Liver (tissue), 9 donors: ENCODE measurements around the gene SARDH. TPM values are rescaled to one million over a fixed set of nuclear protein-coding genes. Genes with fewer than 3 reads are reported as not detected.

Experiments used
- DNase-seq: peaks from one replicate; pipeline ENCODE4 v3.0.0-alpha.2; 2017; ENCODE audit warnings: low spot score
- H3K27ac ChIP-seq, 2 donors: one replicate each; pipeline ENCODE4 v1.7.0; 2013; ENCODE audit warnings: inconsistent platforms in 2 of 2, low read length in 2 of 2, control low read depth in 1 of 2, low read depth in 1 of 2, mild to moderate bottlenecking in 1 of 2
- H3K27me3 ChIP-seq, 4 donors: one replicate each; pipeline versions ENCODE4 v1.6.1 to v1.7.0; 2013; ENCODE audit warnings: low read length in 3 of 4, inconsistent platforms in 1 of 4, mild to moderate bottlenecking in 1 of 4, moderate library complexity in 1 of 4; ENCODE audit not compliant: control insufficient read depth in 4 of 4, insufficient read depth in 4 of 4
- H3K36me3 ChIP-seq, 4 donors: one replicate each; pipeline versions ENCODE4 v1.6.1 to v1.7.0; 2013; ENCODE audit warnings: low read length in 3 of 4, mild to moderate bottlenecking in 3 of 4, low read depth in 1 of 4, moderate library complexity in 1 of 4; ENCODE audit not compliant: control insufficient read depth in 4 of 4, insufficient read depth in 3 of 4
- H3K4me1 ChIP-seq, 4 donors: one replicate each; pipeline versions ENCODE4 v1.6.1 to v1.7.0; 2013; ENCODE audit warnings: low read length in 3 of 4, mild to moderate bottlenecking in 3 of 4, moderate library complexity in 1 of 4; ENCODE audit not compliant: control insufficient read depth in 4 of 4, insufficient read depth in 4 of 4
- H3K4me3 ChIP-seq, 3 donors: one replicate each; pipeline versions ENCODE4 v1.6.1 to v1.7.0; 2013; ENCODE audit warnings: low read length in 3 of 3, control low read depth in 1 of 3, low read depth in 1 of 3, mild to moderate bottlenecking in 1 of 3
- H3K9ac ChIP-seq, 2 donors: one replicate each; pipeline ENCODE4 v1.7.0; 2013; ENCODE audit warnings: low read length in 2 of 2, mild to moderate bottlenecking in 2 of 2, moderate library complexity in 2 of 2, control low read depth in 1 of 2, low read depth in 1 of 2
- H3K9me3 ChIP-seq, 4 donors: one replicate each; pipeline versions ENCODE4 v1.6.1 to v1.7.0; 2013; ENCODE audit warnings: low read length in 3 of 4; ENCODE audit not compliant: control insufficient read depth in 4 of 4
- EGR1 ChIP-seq, 2 donors: IDR thresholded peaks; 2 replicates each; pipeline ENCODE4 v1.6.1; 2016 to 2018; ENCODE audit warnings: antibody characterized with exemption in 2 of 2, low read depth in 2 of 2
- FOXA1 ChIP-seq: IDR thresholded peaks from 2 replicates; pipeline ENCODE4 v1.6.1; 2016; ENCODE audit warnings: antibody characterized with exemption
- FOXA2 ChIP-seq: IDR thresholded peaks from 2 replicates; pipeline ENCODE4 v1.6.1; 2016; ENCODE audit warnings: antibody characterized with exemption
- GABPA ChIP-seq, 2 donors: IDR thresholded peaks in 1 of 2; conservative IDR thresholded peaks in 1 of 2; 2 replicates each; pipeline ENCODE4 v1.6.1; 2016; ENCODE audit warnings: antibody characterized with exemption in 2 of 2, mild to moderate bottlenecking in 1 of 2, moderate library complexity in 1 of 2
- HNF4A ChIP-seq, 2 donors: conservative IDR thresholded peaks; 2 replicates each; pipeline ENCODE4 v1.6.1; 2016; ENCODE audit warnings: antibody characterized with exemption in 2 of 2, mild to moderate bottlenecking in 2 of 2
- HNF4G ChIP-seq: IDR thresholded peaks from 2 replicates; pipeline ENCODE4 v1.6.1; 2016; ENCODE audit warnings: antibody characterized with exemption
- JUND ChIP-seq, 2 donors: IDR thresholded peaks; 2 replicates each; pipeline ENCODE4 v1.6.1; 2016; ENCODE audit warnings: antibody characterized with exemption in 2 of 2
- NR2F2 ChIP-seq: IDR thresholded peaks from 2 replicates; pipeline ENCODE4 v1.6.1; 2016; ENCODE audit warnings: antibody characterized with exemption
- RAD21 ChIP-seq, 2 donors: IDR thresholded peaks; 2 replicates each; pipeline ENCODE4 v1.6.1; 2016; ENCODE audit warnings: antibody characterized with exemption in 2 of 2, mild to moderate bottlenecking in 2 of 2
- RXRA ChIP-seq, 2 donors: IDR thresholded peaks; 2 replicates each; pipeline ENCODE4 v1.6.1; 2017 to 2018; ENCODE audit warnings: antibody characterized with exemption in 2 of 2, mild to moderate bottlenecking in 1 of 2
- SP1 ChIP-seq: IDR thresholded peaks from 2 replicates; pipeline ENCODE4 v1.6.1; 2018; ENCODE audit warnings: antibody characterized with exemption, mild to moderate bottlenecking
- TAF1 ChIP-seq: conservative IDR thresholded peaks from 2 replicates; pipeline ENCODE4 v1.6.1; 2016; ENCODE audit warnings: antibody characterized with exemption, mild to moderate bottlenecking
- YY1 ChIP-seq: IDR thresholded peaks from 2 replicates; pipeline ENCODE4 v1.6.1; 2016; ENCODE audit warnings: antibody characterized with exemption, mild to moderate bottlenecking
- WGBS: extraction: QIAGEN DNeasy Blood & Tissue Kit; methylation state at CpG from one replicate; pipeline ENCODE4 v1.1.7; 2013; 5-methylcytosine and 5-hydroxymethylcytosine counted together
- polyA plus RNA-seq, 2 donors: library from polyadenylated mRNA; stranded (reverse) in 1 of 2; unstranded in 1 of 2; fragments of 200-250 nt in 1 of 2; fragments of >200 nt in 1 of 2; fragmentation: Nextera tagmentation in 1 of 2; extraction: Ambion mirVana in 1 of 2; gene quantifications; one replicate each; pipeline versions ENCODE4 v1.2.1 to v1.2.3, GENCODE V29; 2013 to 2015
- total RNA-seq, 2 donors: library from RNA; depleted of rRNA; stranded (reverse); fragments of >200 nt; gene quantifications; one replicate each; pipeline ENCODE4 v1.2.3, GENCODE V29; 2014
- TF ChIP-seq, protein P1 (sequence below): IDR thresholded peaks from 2 replicates; pipeline ENCODE4 v1.6.1; 2016; ENCODE audit warnings: antibody characterized with exemption
- TF ChIP-seq, protein P2 (sequence below): IDR thresholded peaks from 2 replicates; pipeline ENCODE4 v1.6.1; 2016; ENCODE audit warnings: antibody characterized with exemption
- TF ChIP-seq, protein P3 (sequence below): IDR thresholded peaks from 2 replicates; pipeline ENCODE4 v1.6.1; 2016; ENCODE audit warnings: antibody characterized with exemption
- TF ChIP-seq, protein P4 (sequence below): fragments of 150-350 bp; IDR thresholded peaks from 2 replicates; pipeline ENCODE4 v1.5.1; 2017; ENCODE audit warnings: improper control_type of control experiment, low read depth, low read length; ENCODE audit not compliant: missing input control
- TF ChIP-seq, protein P5 (sequence below): IDR thresholded peaks from 2 replicates; pipeline ENCODE4 v1.6.1; 2016; ENCODE audit warnings: antibody characterized with exemption, mild to moderate bottlenecking
- donor health status: healthy.
- donor health status: healthy.
- donor health status: healthy.
- donor health status: healthy.
- donor health status: healthy.

Gene SARDH
- total and polyA plus RNA-seq, 4 donors = 53.7 to 291 (median 63.4) TPM

DNA sequence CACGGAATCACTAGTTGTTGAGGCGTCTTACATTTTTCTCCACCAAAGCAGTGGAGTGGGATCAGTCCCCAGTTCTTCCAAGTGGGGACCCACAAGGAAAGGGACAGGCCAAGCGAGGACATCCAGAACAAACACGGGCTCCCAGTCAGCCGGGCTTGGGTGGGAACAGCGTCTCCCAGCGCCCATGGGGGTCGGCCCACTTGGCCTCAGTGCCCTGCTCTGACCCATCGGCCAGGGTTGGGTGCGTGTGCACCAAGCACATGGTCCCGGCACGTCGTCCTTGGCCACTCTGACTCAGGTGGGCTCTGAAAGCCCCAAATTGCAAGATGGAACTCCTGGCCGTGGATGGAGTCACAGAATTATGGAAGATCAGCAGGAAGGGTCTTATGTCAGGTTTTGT is 64.1 kb downstream of the SARDH start:
- Histone ChIP-seq H3K9me3 (no peaks in the 10 kb centered on the region), H3K27ac (no peak overlapping the region), H3K4me3 (no peak overlapping the region), H3K36me3 (peaks cover 6 to 47% (median 18%) of the 10 kb centered on the region in 4 donors), H3K27me3 (no peaks in the 10 kb centered on the region), H3K9ac (no peak overlapping the region), H3K4me1 (no peaks in the 10 kb centered on the region)
- DNase-seq = no peak
- WGBS = 97% methylated on average over 14 of the region's 14 CpGs
- TF ChIP-seq GABPA (IDR thresholded peaks at IDR 0.05 in 1 of 2, conservative IDR thresholded peaks at IDR 0.05 in 1 of 2) (no peak), FOXA2 (no peak), FOXA1 (no peak), JUND (IDR thresholded peaks at IDR 0.05) (no peak), EGR1 (IDR thresholded peaks at IDR 0.05; ENCODE audit: low read depth in 2 of 2) (no peak), HNF4G (no peak), HNF4A (conservative IDR thresholded peaks at IDR 0.05) (no peak), RAD21 (IDR thresholded peaks at IDR 0.05) (no peak), YY1 (no peak), NR2F2 (no peak), SP1 (no peak)
- TF ChIP-seq, protein P1, sequence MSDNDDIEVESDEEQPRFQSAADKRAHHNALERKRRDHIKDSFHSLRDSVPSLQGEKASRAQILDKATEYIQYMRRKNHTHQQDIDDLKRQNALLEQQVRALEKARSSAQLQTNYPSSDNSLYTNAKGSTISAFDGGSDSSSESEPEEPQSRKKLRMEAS = no peak
- TF ChIP-seq, protein P2, sequence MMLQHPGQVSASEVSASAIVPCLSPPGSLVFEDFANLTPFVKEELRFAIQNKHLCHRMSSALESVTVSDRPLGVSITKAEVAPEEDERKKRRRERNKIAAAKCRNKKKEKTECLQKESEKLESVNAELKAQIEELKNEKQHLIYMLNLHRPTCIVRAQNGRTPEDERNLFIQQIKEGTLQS = no peak
- TF ChIP-seq, protein P3, sequence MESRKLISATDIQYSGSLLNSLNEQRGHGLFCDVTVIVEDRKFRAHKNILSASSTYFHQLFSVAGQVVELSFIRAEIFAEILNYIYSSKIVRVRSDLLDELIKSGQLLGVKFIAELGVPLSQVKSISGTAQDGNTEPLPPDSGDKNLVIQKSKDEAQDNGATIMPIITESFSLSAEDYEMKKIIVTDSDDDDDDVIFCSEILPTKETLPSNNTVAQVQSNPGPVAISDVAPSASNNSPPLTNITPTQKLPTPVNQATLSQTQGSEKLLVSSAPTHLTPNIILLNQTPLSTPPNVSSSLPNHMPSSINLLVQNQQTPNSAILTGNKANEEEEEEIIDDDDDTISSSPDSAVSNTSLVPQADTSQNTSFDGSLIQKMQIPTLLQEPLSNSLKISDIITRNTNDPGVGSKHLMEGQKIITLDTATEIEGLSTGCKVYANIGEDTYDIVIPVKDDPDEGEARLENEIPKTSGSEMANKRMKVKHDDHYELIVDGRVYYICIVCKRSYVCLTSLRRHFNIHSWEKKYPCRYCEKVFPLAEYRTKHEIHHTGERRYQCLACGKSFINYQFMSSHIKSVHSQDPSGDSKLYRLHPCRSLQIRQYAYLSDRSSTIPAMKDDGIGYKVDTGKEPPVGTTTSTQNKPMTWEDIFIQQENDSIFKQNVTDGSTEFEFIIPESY = no peak
- TF ChIP-seq, protein P4, sequence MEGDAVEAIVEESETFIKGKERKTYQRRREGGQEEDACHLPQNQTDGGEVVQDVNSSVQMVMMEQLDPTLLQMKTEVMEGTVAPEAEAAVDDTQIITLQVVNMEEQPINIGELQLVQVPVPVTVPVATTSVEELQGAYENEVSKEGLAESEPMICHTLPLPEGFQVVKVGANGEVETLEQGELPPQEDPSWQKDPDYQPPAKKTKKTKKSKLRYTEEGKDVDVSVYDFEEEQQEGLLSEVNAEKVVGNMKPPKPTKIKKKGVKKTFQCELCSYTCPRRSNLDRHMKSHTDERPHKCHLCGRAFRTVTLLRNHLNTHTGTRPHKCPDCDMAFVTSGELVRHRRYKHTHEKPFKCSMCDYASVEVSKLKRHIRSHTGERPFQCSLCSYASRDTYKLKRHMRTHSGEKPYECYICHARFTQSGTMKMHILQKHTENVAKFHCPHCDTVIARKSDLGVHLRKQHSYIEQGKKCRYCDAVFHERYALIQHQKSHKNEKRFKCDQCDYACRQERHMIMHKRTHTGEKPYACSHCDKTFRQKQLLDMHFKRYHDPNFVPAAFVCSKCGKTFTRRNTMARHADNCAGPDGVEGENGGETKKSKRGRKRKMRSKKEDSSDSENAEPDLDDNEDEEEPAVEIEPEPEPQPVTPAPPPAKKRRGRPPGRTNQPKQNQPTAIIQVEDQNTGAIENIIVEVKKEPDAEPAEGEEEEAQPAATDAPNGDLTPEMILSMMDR = no peak
- TF ChIP-seq, protein P5, sequence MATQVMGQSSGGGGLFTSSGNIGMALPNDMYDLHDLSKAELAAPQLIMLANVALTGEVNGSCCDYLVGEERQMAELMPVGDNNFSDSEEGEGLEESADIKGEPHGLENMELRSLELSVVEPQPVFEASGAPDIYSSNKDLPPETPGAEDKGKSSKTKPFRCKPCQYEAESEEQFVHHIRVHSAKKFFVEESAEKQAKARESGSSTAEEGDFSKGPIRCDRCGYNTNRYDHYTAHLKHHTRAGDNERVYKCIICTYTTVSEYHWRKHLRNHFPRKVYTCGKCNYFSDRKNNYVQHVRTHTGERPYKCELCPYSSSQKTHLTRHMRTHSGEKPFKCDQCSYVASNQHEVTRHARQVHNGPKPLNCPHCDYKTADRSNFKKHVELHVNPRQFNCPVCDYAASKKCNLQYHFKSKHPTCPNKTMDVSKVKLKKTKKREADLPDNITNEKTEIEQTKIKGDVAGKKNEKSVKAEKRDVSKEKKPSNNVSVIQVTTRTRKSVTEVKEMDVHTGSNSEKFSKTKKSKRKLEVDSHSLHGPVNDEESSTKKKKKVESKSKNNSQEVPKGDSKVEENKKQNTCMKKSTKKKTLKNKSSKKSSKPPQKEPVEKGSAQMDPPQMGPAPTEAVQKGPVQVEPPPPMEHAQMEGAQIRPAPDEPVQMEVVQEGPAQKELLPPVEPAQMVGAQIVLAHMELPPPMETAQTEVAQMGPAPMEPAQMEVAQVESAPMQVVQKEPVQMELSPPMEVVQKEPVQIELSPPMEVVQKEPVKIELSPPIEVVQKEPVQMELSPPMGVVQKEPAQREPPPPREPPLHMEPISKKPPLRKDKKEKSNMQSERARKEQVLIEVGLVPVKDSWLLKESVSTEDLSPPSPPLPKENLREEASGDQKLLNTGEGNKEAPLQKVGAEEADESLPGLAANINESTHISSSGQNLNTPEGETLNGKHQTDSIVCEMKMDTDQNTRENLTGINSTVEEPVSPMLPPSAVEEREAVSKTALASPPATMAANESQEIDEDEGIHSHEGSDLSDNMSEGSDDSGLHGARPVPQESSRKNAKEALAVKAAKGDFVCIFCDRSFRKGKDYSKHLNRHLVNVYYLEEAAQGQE = no peak

DNA sequence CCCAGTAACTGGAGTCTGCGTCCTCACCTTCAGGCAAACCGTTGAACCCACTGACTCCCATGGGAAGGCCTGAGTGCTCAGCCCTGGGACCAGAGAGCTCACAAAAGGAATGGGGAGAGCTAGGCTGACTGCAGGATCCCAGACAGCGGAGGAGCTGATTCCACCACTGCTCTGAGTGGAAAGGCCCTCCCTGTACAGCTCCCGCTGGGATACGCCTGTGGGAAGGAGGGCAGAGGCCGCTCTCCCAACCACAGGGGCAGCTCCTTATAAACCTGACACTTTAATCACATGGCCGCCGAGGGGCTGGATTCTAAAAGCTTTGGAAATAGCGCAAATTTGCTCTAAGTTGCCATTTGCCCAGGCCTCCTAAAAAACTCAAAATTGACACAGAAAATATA is 64.9 kb downstream of the SARDH start:
- Histone ChIP-seq H3K9me3 (no peaks in the 10 kb centered on the region), H3K27me3 (no peaks in the 10 kb centered on the region), H3K9ac (no peak overlapping the region), H3K27ac (no peak overlapping the region), H3K4me3 (no peak overlapping the region), H3K4me1 (no peaks in the 10 kb centered on the region), H3K36me3 (peaks cover 5 to 45% (median 17%) of the 10 kb centered on the region in 4 donors)
- WGBS = 89% methylated on average over 9 of the region's 9 CpGs
- no peak for DNase-seq
- no peak for TF ChIP-seq JUND (IDR thresholded peaks at IDR 0.05)
- TF ChIP-seq FOXA2 = no peak
- TF ChIP-seq, protein P2 = no peak
- TF ChIP-seq SP1 = no peak
- no peak for TF ChIP-seq EGR1 (IDR thresholded peaks at IDR 0.05; ENCODE audit: low read depth in 2 of 2)
- TF ChIP-seq, protein P4 = no peak
- TF ChIP-seq TAF1 = no peak
- TF ChIP-seq HNF4G = no peak
- TF ChIP-seq, protein P1 = no peak
- no peak for TF ChIP-seq FOXA1
- TF ChIP-seq HNF4A (conservative IDR thresholded peaks at IDR 0.05) = no peak
- TF ChIP-seq, protein P3 = no peak
- TF ChIP-seq RAD21 (IDR thresholded peaks at IDR 0.05) = no peak
- TF ChIP-seq RXRA (IDR thresholded peaks at IDR 0.05) = no peak
